ENCODE measurements around the gene MED12L.
A peak's percentile ranks its signal among the peaks of the same experiment; 100 is the strongest.

Gene MED12L

DNA sequence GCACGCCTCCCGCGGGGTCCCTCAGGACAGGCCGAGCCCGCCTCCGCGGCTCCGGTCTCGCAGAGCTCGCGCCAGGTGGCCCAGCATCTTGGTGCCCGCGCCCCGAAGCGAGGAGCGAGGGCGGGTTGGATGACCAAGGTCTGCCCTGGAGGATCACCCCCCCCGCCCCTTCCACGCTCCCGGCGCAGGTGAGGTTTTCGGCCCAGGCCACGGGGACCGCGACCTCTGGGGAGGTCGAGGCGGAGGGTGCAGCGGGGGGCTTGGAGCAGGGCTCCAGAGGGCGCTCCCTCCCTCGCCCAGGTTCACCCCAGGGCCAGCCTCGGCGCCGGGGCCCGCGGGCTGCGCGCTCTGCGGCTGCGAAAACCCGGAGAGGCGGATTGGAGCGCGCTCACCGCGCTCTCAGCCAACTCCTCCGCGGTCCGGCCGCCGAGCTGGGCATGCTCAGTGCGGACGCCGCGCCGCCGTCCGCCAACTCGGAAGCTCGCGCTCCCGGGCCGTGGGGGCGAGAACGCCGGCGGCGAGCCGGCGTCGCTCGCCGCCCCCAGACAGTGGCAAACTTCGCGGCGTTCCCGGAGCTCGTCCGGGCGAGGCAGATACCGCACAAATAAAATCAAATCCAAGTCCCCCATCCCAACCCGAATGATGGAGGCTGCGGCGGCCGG is at the start of gene MED12L (continued):
- TF ChIP-seq, protein P1, sequence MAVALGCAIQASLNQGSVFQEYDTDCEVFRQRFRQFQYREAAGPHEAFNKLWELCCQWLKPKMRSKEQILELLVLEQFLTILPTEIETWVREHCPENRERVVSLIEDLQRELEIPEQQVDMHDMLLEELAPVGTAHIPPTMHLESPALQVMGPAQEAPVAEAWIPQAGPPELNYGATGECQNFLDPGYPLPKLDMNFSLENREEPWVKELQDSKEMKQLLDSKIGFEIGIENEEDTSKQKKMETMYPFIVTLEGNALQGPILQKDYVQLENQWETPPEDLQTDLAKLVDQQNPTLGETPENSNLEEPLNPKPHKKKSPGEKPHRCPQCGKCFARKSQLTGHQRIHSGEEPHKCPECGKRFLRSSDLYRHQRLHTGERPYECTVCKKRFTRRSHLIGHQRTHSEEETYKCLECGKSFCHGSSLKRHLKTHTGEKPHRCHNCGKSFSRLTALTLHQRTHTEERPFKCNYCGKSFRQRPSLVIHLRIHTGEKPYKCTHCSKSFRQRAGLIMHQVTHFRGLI (tag by site-specific recombination; IDR thresholded peaks at IDR 0.05), result peak; percentile 12; the same call in 1 of the 2 replicates
- TF ChIP-seq TCF7L2 (IDR thresholded peaks at IDR 0.05; ENCODE audit: borderline replicate concordance, low read depth, low read length), result no peak
- TF ChIP-seq ZNF510 (tag by site-specific recombination; IDR thresholded peaks at IDR 0.05; ENCODE audit: insufficient replicate concordance), result no peak
- peak; percentile 77 for TF ChIP-seq ZNF423 (tag by site-specific recombination; IDR thresholded peaks at IDR 0.05)
- TF ChIP-seq, protein P2, sequence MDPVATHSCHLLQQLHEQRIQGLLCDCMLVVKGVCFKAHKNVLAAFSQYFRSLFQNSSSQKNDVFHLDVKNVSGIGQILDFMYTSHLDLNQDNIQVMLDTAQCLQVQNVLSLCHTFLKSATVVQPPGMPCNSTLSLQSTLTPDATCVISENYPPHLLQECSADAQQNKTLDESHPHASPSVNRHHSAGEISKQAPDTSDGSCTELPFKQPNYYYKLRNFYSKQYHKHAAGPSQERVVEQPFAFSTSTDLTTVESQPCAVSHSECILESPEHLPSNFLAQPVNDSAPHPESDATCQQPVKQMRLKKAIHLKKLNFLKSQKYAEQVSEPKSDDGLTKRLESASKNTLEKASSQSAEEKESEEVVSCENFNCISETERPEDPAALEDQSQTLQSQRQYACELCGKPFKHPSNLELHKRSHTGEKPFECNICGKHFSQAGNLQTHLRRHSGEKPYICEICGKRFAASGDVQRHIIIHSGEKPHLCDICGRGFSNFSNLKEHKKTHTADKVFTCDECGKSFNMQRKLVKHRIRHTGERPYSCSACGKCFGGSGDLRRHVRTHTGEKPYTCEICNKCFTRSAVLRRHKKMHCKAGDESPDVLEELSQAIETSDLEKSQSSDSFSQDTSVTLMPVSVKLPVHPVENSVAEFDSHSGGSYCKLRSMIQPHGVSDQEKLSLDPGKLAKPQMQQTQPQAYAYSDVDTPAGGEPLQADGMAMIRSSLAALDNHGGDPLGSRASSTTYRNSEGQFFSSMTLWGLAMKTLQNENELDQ (tag by site-specific recombination; IDR thresholded peaks at IDR 0.05; ENCODE audit: low read depth), result no peak
- TF ChIP-seq ZNF600 (tag by site-specific recombination; IDR thresholded peaks at IDR 0.05), result peak; percentile 60; the same call in 1 of the 2 replicates
- TF ChIP-seq SP7 (tag by site-specific recombination; IDR thresholded peaks at IDR 0.05), result peak; percentile 71
- 0 out of 2 replicates have a peak, but pooled peaks have one; percentile 37 for TF ChIP-seq ZNF76 (tag by site-specific recombination; IDR thresholded peaks at IDR 0.05; ENCODE audit: borderline replicate concordance, low read depth)
- TF ChIP-seq ZNF174 (tag by site-specific recombination; IDR thresholded peaks at IDR 0.05), result no peak
- no peak for TF ChIP-seq KLF7 (tag by site-specific recombination; IDR thresholded peaks at IDR 0.05; ENCODE audit: borderline replicate concordance)
- TF ChIP-seq ZNF112 (tag by site-specific recombination; IDR thresholded peaks at IDR 0.05), result no peak
- TF ChIP-seq ZNF274 (IDR thresholded peaks at IDR 0.05; ENCODE audit: low read length), result no peak
- no peak for TF ChIP-seq ZNF274 (tag by site-specific recombination; IDR thresholded peaks at IDR 0.05; ENCODE audit: borderline replicate concordance)
- TF ChIP-seq, protein P3, sequence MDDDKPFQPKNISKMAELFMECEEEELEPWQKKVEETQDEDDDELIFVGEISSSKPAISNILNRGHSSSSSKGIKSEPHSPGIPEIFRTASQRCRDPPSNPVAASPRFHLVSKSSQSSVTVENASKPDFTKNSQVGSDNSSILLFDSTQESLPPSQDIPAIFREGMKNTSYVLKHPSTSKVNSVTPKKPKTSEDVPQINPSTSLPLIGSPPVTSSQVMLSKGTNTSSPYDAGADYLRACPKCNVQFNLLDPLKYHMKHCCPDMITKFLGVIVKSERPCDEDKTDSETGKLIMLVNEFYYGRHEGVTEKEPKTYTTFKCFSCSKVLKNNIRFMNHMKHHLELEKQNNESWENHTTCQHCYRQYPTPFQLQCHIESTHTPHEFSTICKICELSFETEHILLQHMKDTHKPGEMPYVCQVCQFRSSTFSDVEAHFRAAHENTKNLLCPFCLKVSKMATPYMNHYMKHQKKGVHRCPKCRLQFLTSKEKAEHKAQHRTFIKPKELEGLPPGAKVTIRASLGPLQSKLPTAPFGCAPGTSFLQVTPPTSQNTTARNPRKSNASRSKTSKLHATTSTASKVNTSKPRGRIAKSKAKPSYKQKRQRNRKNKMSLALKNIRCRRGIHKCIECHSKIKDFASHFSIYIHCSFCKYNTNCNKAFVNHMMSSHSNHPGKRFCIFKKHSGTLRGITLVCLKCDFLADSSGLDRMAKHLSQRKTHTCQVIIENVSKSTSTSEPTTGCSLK (tag by site-specific recombination; IDR thresholded peaks at IDR 0.05), result no peak
- no peak for TF ChIP-seq ZNF529 (tag by site-specific recombination; IDR thresholded peaks at IDR 0.05; ENCODE audit: insufficient replicate concordance)
- peak; percentile 47; the same call in 1 of the 2 replicates for TF ChIP-seq BCL11A (tag by site-specific recombination; IDR thresholded peaks at IDR 0.05; ENCODE audit: low read depth)
- 0 out of 2 replicates have a peak, but pooled peaks have one; percentile 58 for TF ChIP-seq ZNF324 (tag by site-specific recombination; IDR thresholded peaks at IDR 0.05)
- TF ChIP-seq KLF9 (tag by site-specific recombination; IDR thresholded peaks at IDR 0.05; ENCODE audit: low read depth), result peak; percentile 53; the same call in 1 of the 2 replicates
- TF ChIP-seq ZNF501 (tag by site-specific recombination; IDR thresholded peaks at IDR 0.05), result peak; percentile 44; the same call in 1 of the 2 replicates
- 0 out of 2 replicates have a peak, but pooled peaks have one; percentile 32 for TF ChIP-seq ZNF843 (tag by site-specific recombination; IDR thresholded peaks at IDR 0.05)
- TF ChIP-seq, protein P4, sequence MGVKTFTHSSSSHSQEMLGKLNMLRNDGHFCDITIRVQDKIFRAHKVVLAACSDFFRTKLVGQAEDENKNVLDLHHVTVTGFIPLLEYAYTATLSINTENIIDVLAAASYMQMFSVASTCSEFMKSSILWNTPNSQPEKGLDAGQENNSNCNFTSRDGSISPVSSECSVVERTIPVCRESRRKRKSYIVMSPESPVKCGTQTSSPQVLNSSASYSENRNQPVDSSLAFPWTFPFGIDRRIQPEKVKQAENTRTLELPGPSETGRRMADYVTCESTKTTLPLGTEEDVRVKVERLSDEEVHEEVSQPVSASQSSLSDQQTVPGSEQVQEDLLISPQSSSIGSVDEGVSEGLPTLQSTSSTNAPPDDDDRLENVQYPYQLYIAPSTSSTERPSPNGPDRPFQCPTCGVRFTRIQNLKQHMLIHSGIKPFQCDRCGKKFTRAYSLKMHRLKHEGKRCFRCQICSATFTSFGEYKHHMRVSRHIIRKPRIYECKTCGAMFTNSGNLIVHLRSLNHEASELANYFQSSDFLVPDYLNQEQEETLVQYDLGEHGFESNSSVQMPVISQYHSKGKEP (tag by site-specific recombination; IDR thresholded peaks at IDR 0.05), result 0 out of 2 replicates have a peak, but pooled peaks have one; percentile 22
- TF ChIP-seq ZNF155 (tag by site-specific recombination; IDR thresholded peaks at IDR 0.05), result no peak
- TF ChIP-seq ZIC2 (tag by site-specific recombination; IDR thresholded peaks at IDR 0.05), result peak; percentile 79
- no peak for TF ChIP-seq PRDM1 (tag by site-specific recombination; IDR thresholded peaks at IDR 0.05)
- TF ChIP-seq, protein P5, sequence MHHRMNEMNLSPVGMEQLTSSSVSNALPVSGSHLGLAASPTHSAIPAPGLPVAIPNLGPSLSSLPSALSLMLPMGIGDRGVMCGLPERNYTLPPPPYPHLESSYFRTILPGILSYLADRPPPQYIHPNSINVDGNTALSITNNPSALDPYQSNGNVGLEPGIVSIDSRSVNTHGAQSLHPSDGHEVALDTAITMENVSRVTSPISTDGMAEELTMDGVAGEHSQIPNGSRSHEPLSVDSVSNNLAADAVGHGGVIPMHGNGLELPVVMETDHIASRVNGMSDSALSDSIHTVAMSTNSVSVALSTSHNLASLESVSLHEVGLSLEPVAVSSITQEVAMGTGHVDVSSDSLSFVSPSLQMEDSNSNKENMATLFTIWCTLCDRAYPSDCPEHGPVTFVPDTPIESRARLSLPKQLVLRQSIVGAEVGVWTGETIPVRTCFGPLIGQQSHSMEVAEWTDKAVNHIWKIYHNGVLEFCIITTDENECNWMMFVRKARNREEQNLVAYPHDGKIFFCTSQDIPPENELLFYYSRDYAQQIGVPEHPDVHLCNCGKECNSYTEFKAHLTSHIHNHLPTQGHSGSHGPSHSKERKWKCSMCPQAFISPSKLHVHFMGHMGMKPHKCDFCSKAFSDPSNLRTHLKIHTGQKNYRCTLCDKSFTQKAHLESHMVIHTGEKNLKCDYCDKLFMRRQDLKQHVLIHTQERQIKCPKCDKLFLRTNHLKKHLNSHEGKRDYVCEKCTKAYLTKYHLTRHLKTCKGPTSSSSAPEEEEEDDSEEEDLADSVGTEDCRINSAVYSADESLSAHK (tag by site-specific recombination; IDR thresholded peaks at IDR 0.05), result 0 out of 2 replicates have a peak, but pooled peaks have one; percentile 14
- peak; percentile 61; the same call in 1 of the 2 replicates for TF ChIP-seq ZBTB17 (tag by site-specific recombination; IDR thresholded peaks at IDR 0.05)
- TF ChIP-seq, protein P6, sequence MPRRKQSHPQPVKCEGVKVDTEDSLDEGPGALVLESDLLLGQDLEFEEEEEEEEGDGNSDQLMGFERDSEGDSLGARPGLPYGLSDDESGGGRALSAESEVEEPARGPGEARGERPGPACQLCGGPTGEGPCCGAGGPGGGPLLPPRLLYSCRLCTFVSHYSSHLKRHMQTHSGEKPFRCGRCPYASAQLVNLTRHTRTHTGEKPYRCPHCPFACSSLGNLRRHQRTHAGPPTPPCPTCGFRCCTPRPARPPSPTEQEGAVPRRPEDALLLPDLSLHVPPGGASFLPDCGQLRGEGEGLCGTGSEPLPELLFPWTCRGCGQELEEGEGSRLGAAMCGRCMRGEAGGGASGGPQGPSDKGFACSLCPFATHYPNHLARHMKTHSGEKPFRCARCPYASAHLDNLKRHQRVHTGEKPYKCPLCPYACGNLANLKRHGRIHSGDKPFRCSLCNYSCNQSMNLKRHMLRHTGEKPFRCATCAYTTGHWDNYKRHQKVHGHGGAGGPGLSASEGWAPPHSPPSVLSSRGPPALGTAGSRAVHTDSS (tag by site-specific recombination; IDR thresholded peaks at IDR 0.05), result no peak
- peak; percentile 94 for TF ChIP-seq ZBTB20 (tag by site-specific recombination; IDR thresholded peaks at IDR 0.05)

Measured in HEK293 (cell line).